HG03097 (cell line): ENCODE measurements around the gene CABCOCO1.
"Not testable (repeated sequence)": the region's sequence is repeated elsewhere in the genome, so short reads cannot be mapped to it uniquely, and the experiment has no call there.

Experiments used
- ATAC-seq: cut with Tn5 transposase; IDR thresholded peaks from one replicate; pipeline ENCODE4 v1.9.1; 2021; ENCODE audit not compliant: unreplicated experiment, low FRiP score

Gene CABCOCO1

DNA sequence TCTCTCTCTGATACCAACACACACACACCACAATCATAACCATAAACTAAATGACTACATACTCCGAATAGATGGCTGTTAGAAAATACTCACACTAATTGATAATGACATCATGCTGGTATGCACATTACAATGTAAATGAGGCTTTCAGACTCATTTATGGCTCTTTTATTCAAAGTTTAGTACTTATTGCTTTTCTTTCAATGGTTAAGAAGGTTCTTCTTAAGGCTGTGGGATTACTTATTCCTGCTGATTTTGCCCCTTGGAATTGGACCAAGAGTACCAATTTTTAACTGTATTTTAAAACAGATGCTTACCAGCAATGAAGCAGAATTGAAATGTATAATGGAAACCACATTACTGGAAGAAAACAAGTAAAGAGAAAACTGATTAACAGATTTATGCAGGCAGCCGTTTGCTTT is 20.6 kb upstream of the CABCOCO1 start:
- ATAC-seq: no peak

DNA sequence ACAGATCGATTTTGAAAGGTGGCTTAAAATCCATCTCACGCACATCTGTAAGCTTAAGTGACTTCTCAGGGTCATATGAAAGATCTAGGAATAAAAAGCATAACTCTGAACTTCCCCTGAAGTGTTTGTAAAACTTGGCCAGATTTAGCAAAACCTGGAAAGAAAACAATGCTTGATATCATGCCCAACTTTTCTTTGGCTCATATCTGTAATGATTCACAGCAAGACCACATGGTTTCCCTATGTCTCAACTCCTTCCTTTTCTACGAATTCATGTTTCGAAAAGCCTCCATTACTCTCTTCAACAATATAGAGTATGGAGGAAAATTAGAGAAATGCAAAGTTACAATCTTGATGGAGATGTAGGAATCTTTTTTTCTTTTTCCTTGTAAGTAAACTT is 20.1 kb upstream of the CABCOCO1 start:
- ATAC-seq: no peak

DNA sequence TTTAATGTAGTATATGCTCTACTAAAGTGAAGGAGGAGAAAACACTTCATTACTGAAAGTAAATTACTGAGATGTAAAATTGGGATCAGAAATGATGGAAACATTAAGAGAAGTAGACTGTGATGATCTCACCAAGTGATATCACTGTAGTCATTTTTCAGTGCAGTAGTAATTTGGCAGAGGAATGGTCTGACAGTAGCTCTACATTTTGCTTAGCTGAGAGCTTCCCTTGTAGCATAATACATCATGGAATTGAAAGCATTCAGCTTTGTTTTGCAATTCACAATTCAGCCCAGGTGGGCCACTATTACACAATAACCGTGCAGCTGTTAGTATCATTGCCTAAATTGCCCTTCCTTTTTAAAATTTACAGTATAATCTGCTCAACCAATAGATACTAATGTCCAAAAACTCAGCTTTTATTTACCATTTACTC is 19.4 kb upstream of the CABCOCO1 start:
- no peak for ATAC-seq

DNA sequence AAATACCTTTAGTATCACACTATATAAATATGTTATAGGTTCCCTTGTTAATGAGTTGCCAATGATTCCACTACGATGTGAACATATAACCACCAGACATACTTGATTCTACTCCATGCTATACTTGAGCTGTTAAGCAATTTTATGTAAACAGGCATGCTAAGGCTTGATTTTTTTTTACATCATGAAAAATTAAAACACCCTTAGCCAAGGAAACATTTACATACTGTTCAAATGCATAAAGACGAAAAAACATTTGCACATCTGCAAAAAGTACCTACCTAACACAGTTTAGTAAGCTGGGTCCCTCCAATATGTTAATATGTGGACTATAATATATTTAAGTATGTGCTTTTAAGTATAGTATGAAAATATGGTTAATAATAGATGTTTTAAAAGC is 9.0 kb upstream of the CABCOCO1 start:
- ATAC-seq: no peak

DNA sequence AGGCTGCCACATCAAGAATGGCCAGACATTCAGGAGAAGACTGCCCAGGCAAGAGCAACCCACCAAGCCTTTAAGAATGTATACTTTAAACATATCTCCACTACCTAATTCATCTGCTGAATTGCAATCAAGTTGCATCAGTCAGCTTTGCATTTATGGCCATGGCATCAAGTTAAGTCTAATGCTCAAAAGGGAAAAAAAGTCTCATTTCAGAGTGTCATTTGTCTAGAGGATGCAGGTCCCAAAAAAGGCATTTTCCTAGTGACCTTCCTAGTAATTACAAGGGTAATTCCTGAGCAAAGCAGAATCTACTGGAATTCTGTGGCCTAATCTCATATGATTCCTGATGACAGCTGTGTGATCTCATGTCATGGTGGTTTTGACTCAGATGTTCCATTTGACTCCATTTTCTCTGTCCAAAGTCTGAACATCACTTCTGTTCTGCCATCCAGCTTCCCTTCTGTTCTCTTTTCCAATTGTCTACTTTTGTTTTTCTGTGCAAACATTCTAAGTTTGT is 7.3 kb upstream of the CABCOCO1 start:
- ATAC-seq: no peak

DNA sequence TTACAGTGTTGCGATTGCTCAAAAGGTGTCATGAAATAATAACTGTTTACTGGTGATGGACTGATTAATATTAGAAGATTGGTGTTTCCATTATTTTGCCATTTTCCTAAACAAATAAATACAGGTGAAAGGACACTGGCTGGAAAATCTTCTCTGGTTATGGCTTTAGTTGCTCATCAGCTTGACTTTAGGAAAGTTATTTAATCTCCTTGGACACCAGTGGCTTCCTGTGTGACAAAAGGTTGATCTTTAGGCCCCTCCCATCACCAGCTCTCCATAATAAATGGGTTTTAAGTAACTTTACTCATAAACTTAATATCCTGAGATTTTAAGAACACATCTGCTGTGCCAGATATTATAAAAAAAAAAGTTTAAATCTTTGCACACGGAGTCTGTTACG is 737 bp downstream of the CABCOCO1 start:
- ATAC-seq: no peak

DNA sequence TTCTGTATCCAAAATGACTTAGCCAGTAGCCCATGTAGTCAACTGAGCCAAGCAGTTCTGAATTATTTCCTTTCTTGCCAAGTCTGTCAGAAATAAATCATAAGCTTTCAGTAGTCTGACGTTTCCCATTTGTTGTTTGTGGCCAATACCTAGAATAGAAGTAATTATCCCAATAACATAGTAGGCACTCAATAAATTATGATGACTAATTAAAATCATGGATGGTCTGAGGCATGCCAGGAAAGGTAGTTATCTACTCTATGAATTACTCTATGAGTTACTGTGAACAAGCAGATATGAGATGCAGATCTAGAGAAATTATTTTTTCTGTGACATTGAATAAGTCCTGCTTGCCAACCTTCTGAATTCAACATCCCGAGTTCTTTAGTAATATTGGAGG is 2.3 kb downstream of the CABCOCO1 start:
- ATAC-seq: no peak

DNA sequence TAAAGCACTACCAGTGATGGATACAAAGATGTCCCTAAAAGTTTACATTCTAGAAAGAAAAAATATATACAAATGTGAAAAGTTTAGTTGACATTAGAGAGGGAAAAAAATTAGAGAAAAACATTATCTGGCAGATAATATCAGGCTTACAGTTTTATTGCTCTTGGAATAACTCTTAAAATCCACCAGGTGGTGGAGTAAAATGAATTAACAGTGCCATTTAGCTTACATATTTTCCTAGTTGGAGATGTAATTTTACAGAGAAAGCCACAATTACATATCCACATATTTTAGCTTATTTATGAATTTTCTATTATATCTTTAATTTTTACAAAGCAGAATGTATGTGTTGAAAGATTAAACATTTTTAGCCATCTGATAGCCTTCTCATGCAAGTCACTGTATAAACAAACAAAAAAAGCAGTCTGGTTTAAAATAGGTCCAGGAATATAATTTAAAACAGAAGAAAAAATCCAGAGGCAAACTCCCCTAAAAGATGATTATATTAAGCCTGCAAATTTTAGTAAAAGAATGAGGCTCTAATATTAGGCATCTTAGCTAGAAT is 6.5 kb downstream of the CABCOCO1 start:
- no peak for ATAC-seq

DNA sequence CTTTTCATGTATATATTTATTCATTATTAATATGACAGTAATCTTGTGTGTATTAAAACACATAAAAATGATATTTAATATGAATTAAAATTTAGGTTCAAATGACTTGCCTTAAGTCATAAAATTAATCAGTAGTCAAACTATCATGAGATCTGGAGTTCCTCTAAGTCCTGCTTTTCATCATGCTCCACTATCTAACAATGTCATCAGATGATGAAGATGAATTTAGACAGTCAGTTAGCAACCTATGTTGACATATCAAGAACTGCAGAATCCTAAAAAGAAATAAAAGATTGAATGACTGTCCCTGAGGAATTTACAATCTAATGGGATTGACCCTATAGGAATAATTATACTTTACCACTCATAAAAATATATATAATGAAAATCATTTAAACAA is 7.1 kb downstream of the CABCOCO1 start:
- ATAC-seq: no peak

DNA sequence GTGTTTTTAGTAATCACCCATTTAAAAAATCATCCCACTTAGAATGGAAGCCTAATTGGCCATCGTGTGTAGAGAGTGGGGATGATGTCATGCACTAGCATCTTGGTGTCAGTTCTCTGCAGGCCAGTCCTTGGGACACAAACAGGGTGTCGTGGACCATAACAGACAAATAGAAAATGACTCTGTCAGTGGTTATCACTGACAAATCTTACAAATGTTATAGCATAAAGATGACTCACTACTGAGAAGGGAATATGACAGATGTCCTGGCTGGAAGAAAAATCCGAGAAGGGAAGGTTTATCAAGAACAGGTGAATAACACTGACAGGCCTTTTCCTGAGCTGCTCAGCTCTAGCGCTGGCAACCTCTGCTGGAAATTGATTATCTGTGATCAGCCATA is 10.6 kb downstream of the CABCOCO1 start:
- no peak for ATAC-seq

DNA sequence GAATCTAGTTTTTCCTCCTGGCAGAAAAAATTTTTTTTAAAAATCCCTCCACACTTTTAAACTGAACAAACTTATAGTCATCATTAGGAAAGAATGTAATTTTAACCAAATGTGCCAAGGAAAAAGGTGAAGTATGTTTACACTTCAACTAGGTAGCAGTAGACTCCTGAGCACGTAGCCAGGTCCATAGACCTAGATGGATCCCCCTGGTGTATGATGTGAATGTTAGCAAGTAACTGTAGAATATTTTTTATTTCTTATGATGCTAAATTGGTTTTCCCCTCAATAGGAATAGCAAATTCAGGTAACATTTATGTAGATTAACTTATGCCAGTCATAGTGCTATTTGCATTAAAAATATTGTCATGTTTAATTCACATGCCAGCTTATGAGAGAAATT is 19.6 kb downstream of the CABCOCO1 start:
- ATAC-seq: no peak

DNA sequence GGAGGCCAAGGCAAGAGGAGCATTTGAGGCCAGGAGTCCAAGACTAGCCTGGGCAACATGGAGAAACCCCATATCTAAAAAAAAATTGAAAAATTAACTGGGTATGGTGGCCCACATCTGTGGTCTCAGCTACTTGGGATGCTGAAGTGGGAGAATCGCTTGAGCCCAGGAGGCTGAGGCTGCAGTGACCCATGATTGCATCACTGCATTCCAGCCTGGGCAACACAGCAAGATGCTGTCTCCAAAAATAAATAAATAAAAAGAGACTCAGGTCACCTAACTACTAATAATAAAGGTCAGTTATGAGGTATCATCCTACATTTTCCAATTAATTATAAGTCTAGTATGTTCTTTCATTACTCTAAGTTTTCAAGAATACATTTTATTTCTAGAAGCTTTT is 20.6 kb downstream of the CABCOCO1 start:
- ATAC-seq: no peak

DNA sequence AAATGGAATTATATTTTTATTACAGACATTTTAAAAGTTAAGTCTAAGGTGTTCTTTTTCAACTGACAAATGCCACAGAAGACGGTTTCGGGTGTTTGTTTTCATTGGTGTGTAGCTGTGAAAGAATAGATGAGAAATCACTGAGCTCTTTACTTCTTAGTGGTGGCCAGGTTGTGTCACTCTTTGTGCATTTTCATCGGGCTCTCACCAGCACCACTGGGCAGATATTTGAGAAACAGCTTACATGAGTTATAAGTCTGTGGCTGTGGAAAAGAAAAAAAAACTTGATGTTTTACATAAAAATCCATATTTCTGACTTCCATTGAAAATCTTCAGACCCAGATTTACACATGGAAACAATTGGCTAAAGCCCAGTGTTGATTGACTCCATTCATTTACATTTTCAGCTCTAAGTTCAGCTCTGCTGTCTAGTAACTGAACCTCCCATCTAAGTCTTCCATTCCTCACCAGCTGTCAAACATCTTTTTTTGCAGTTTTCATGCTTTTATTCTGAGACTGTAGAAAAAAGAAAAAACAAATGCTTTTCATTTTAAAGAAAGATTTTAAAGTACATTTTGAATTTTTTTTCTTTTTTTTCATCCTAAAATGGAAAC is 22.3 kb downstream of the CABCOCO1 start:
- ATAC-seq: no peak

DNA sequence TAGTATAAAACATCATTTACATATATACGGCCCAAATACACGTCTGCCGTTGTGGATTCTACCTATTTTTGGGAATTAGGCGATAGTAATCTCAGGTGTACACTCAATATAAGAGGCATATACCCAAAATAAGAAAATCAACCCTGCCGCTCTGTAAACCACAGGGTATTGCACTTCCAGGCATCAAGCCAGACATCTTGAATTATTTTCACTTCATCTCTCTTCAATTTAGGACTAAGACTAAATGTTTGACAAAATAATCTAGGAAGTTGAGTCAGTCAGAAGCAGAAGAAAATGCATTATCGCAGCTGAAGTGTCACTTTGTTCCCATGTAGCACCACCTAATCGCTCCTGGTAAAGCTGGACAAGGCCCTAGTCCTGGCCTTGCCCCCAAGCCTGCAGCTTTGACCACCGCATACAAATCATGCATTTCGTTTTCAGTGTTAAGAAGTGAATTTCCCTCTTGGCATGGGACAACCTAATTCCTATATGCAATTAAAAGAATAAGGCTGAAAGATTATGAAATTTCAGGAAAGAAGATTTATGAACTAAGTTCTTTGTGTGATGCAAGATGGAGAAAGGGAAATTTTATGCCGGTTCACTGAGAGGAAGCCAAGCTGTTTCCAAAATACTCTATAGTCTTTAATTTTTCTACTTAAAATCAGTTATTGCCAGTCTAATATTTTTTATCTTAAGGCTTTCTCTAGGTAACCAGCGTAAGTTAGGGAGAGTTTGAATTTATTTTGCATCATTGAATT is 26.0 kb downstream of the CABCOCO1 start:
- no peak for ATAC-seq

DNA sequence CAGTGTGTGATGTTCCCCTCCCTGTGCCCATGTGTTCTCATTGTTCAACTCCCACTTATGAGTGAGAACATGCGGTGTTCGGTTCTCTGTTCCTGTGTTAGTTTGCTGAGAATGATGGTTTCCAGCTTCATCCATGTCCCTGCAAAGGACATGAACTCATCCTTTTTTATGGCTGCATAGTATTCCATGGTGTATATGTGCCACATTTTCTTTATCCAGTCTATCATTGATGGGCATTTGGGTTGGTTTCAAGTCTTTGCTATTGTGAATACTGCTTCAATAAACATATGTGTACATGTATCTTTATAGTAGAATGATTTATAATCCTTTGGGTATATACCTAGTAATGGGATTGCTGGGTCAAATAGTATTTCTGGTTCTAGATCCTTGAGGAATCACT is 28.9 kb downstream of the CABCOCO1 start:
- ATAC-seq: not testable (repeated sequence)

DNA sequence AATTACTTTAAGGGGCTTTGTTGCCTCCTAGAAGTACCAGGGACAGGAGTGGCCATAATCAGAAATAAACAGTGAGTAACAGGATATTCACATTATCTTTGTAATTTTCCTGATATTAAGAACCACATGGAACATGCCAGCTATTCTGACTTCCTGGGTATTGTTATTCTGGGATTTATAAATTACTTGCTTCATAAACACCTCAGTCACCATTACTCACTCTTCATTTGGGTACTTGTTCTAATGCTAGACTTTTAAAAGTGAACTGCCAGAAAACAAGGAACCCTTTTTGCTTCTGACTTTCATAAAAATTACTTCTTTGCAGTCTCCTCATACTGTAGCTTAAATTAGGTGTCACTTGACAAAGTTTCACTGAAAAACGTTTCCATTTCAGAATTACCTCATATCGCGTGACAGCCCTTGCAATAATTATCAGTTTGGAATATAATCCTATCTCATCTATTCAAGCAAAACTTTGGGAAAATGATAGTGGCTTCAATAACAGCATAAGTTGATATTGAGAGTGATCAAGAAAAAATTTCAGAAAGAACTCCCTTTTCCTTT is 29.8 kb downstream of the CABCOCO1 start:
- no peak for ATAC-seq

DNA sequence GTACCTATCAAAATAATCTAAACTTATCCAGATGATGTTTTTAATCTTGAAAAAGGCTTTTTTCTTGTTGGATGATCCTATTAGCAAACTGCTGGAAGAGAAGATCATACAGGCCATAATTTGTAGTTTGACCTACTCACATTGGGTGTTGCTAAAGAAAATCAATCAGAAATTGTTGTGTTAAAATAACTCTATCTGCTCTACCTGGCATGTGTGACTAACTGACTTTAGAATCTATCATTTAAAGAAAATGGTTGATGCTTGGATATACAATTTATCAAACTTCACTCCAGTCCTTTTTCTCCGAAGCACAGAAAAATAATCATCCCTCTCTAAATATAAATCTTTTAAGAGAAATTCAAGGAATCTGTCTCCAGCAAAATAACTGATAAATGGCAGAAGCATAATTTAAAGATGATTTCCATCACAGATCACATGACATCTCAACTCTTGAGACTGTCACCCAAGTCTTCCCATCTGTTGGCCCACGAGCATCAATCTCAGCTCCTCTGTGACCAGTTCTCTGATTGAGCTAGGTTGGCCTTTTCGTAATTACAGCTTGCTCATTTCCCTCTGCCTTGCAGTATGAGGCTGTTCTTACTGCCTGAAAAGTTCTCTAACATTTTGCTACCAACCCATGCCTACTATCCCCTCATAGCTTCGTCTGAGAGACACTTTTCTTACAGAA is 36.4 kb downstream of the CABCOCO1 start:
- no peak for ATAC-seq

DNA sequence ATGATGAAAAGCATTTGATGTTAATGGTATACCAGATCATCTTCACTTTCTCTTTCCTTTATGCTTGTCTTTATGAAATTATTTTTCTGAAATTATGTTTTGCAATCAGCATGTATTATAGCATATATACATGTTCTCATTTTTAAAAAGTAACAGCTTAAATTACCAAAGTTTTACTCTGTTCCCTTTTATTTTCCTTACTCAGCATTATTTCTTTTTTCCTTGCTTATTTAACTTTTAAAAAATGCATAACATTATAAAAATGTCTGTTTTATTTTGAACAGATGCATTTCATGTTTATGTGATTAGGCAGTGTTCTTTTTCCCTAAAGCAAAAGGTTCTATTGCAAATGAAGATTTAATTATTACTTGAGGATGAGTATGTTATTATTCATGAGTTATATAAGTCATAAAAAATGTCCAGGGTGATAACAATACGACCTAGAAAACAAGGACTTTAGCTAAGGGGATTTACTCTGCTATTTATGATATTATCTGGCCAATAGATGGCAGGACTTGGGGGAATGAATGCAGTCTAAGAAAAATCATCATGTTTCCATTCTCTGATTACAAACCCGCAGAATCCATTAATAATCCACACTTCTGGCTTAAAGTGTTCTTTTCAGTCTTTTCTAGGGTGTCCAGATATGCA is 38.5 kb downstream of the CABCOCO1 start:
- no peak for ATAC-seq

DNA sequence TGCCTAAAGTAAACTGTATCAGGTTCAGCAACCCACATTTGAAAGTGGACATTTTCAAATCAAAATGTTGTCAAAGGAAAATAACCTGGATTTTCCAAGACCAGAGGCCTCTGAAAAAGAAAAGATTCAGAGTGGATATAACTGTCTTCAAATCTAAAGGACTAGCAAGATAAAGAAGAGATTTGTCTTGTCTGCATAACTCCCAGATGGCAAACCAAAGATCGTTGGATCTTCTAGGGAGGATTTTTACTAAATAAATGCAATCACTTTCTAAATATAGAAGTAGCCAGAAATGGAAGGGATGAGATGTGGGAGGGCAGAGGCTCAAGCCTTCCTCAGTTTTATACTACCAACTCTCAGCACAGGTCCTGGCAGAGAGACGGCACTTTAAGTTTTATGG is 39.0 kb downstream of the CABCOCO1 start:
- no peak for ATAC-seq

DNA sequence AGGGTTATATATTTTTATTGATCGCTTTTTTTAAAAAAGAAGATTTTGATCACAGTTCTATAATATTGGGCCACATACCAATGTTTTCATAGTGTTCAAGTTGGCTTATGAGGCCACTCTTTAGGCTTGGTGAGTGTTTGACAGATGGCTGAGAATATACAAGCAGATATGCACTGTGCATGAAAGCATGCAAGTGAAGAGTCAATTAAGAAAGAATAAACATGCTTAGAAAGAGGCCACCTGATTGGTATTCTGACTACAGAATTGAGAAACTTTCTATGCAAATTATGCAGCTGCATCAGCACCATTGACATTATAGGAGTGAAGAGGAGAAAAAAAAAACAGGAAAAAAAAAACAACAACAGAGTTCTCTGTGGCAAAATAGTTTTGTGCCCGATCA is 39.9 kb downstream of the CABCOCO1 start:
- ATAC-seq: no peak
